HepG2 (cell line): Measurements from ENCODE around the gene CCBE1. TPM values are rescaled to one million over a fixed set of nuclear protein-coding genes. Genes with fewer than 3 reads are reported as not detected.

Source experiments
- ATAC-seq: fragments of 200-7000 bp; cut with Tn5 transposase; 3 replicates; pipeline ENCODE4 v1.9.1; 2020; ENCODE audit warnings: mild to moderate bottlenecking, moderate library complexity
- BruUV-seq: library from RNA; stranded (reverse); fragments of 400-500 nt; replicated peaks from 2 replicates; lab custom pipeline; 2021; lab: Mats Ljungman, UMichigan
- CTCF ChIA-PET: fragments of 300-600 bp; formaldehyde crosslinking; extraction: SDS; loops from one replicate; lab custom pipeline; 2021; ENCODE audit warnings: low total read pairs, inconsistent platforms, low intra/inter-chr PET ratio; lab: Yijun Ruan, JAX
- POLR2A ChIA-PET: fragments of 350-600 bp; sonication (Branson Sonifier 250); formaldehyde crosslinking; loops from one replicate; lab custom pipeline; 2020; ENCODE audit warnings: antibody characterized with exemption, inconsistent platforms; lab: Yijun Ruan, JAX
- DNase-seq: peaks from one replicate; pipeline ENCODE4 v3.0.0-alpha.2; 2015; ENCODE audit warnings: low spot score
- FAIRE-seq: peaks from 3 replicates; lab custom pipeline; 2011; peaks lifted over from hg19 to GRCh38; lab: Jason Lieb, UNC
- H2AFZ ChIP-seq: one replicate; pipeline ENCODE4 v1.6.1; 2011; ENCODE audit warnings: low read length, inconsistent platforms
- H3K27ac ChIP-seq: fragments of 300-600 bp; 3 replicates; pipeline ENCODE4 v1.8.0; 2011; ENCODE audit warnings: mixed run types, mild to moderate bottlenecking, mixed read lengths, low read length, inconsistent platforms; ENCODE audit not compliant: insufficient read depth; ENCODE audit errors: extremely low read length
- H3K27me3 ChIP-seq, 2 experiments: fragments of 200-600 bp in 1 of 2; 2 replicates in 1 of 2; 3 replicates in 1 of 2; pipeline versions ENCODE4 v1.6.0 to v1.8.0; 2011; ENCODE audit warnings: low read length in 2 of 2, mild to moderate bottlenecking in 2 of 2, moderate library complexity in 2 of 2, inconsistent platforms in 1 of 2; ENCODE audit not compliant: insufficient read depth in 2 of 2, control insufficient read depth in 1 of 2
- H3K36me3 ChIP-seq, 2 experiments: fragments of 200-600 bp in 1 of 2; replicated peaks in 1 of 2; 2 replicates in 1 of 2; 3 replicates in 1 of 2; pipeline versions ENCODE4 v1.5.1 to v1.8.0; 2011; ENCODE audit warnings: low read length in 2 of 2, inconsistent platforms in 1 of 2; ENCODE audit not compliant: insufficient read depth in 2 of 2, control insufficient read depth in 1 of 2
- H3K4me1 ChIP-seq: 2 replicates; pipeline ENCODE4 v1.5.1; 2012; ENCODE audit warnings: low read length, inconsistent platforms; ENCODE audit not compliant: insufficient read depth
- H3K4me2 ChIP-seq: 2 replicates; pipeline ENCODE4 v1.6.0; 2011; ENCODE audit warnings: low read depth, low read length, inconsistent platforms
- H3K4me3 ChIP-seq, 3 experiments: fragments of 200-600 bp in 1 of 3; sonication (generic), shearing (Covaris generic) in 1 of 3; replicated peaks in 1 of 3; 2 replicates each; pipeline ENCODE4 v1.5.1; 2011 to 2016; ENCODE audit warnings: low read length in 3 of 3, inconsistent platforms in 2 of 3, low read depth in 2 of 3, mild to moderate bottlenecking in 2 of 3, control low read depth in 1 of 3, mixed read lengths in 1 of 3; ENCODE audit not compliant: insufficient read depth in 1 of 3
- H3K79me2 ChIP-seq: one replicate; pipeline ENCODE4 v1.6.1; 2011; ENCODE audit warnings: low read length, inconsistent platforms; ENCODE audit not compliant: insufficient read depth
- H3K9ac ChIP-seq: 2 replicates; pipeline ENCODE4 v1.6.0; 2011; ENCODE audit warnings: mild to moderate bottlenecking, low read depth, low read length, inconsistent platforms; ENCODE audit not compliant: insufficient read depth
- H3K9me3 ChIP-seq: 2 replicates; pipeline ENCODE4 v1.5.1; 2012; ENCODE audit warnings: mild to moderate bottlenecking, low read length
- H4K20me1 ChIP-seq: 2 replicates; pipeline ENCODE4 v1.6.0; 2011; ENCODE audit warnings: inconsistent platforms, mild to moderate bottlenecking, low read length, moderate library complexity; ENCODE audit not compliant: insufficient read depth
- ARID4A ChIP-seq: sonication (generic); formaldehyde crosslinking; IDR thresholded peaks from 2 replicates; pipeline ENCODE4 v1.5.0; 2020; ENCODE audit warnings: mild to moderate bottlenecking, missing genetic modification reagents, borderline replicate concordance
- ATM ChIP-seq: fragments of 450-650 bp; IDR thresholded peaks from 2 replicates; pipeline ENCODE4 v1.7.1; 2017; ENCODE audit warnings: mild to moderate bottlenecking, borderline replicate concordance
- ETV6 ChIP-seq: sonication (generic); formaldehyde crosslinking; conservative IDR thresholded peaks from 2 replicates; pipeline ENCODE4 v1.4.0; 2020; ENCODE audit warnings: missing genetic modification reagents
- GLMP ChIP-seq: sonication (generic); formaldehyde crosslinking; IDR thresholded peaks from 2 replicates; pipeline ENCODE4 v1.9.0; 2021; ENCODE audit warnings: missing genetic modification reagents, mild to moderate bottlenecking, borderline replicate concordance
- KDM2A ChIP-seq: sonication (generic); formaldehyde crosslinking; IDR thresholded peaks from 2 replicates; pipeline ENCODE4 v1.4.0; 2020; ENCODE audit warnings: low read depth, missing genetic modification reagents, borderline replicate concordance
- MXD3 ChIP-seq: IDR thresholded peaks from 2 replicates; pipeline ENCODE4 v1.6.1; 2016; ENCODE audit warnings: mild to moderate bottlenecking, missing biosample characterization, missing genetic modification reagents
- PRMT3 ChIP-seq: sonication (generic); formaldehyde crosslinking; IDR thresholded peaks from 2 replicates; pipeline ENCODE4 v1.8.1; 2022; ENCODE audit warnings: low read depth, mild to moderate bottlenecking, moderate library complexity, missing genetic modification reagents, borderline replicate concordance
- PTBP1 ChIP-seq: fragments of 200-400 bp; formaldehyde crosslinking; IDR thresholded peaks from 2 replicates; pipeline ENCODE4 v1.6.1; 2018; ENCODE audit warnings: low read length, low read depth; ENCODE audit not compliant: poor library complexity, severe bottlenecking
- REST ChIP-seq, 2 experiments: IDR thresholded peaks; 2 replicates each; pipeline ENCODE4 v1.6.1; 2011 to 2012; ENCODE audit warnings: low read length in 2 of 2, borderline replicate concordance in 1 of 2, low read depth in 1 of 2, mild to moderate bottlenecking in 1 of 2, moderate library complexity in 1 of 2
- TEAD2 ChIP-seq: sonication (generic); formaldehyde crosslinking; IDR thresholded peaks from 2 replicates; pipeline ENCODE4 v1.9.0; 2021; ENCODE audit warnings: missing genetic modification reagents
- ZFP36 ChIP-seq: fragments of 150-350 bp; IDR thresholded peaks from 2 replicates; pipeline ENCODE4 v1.6.1; 2018; ENCODE audit warnings: borderline replicate concordance, low read length, low read depth; ENCODE audit not compliant: partially characterized antibody
- ZNF234 ChIP-seq: sonication (generic); formaldehyde crosslinking; conservative IDR thresholded peaks from 2 replicates; pipeline ENCODE4 v1.5.1; 2020; ENCODE audit warnings: mild to moderate bottlenecking, missing genetic modification reagents
- ZNF441 ChIP-seq: sonication (generic); formaldehyde crosslinking; IDR thresholded peaks from 2 replicates; pipeline ENCODE4 v1.7.0; 2021; ENCODE audit warnings: missing genetic modification reagents, borderline replicate concordance
- ZNF713 ChIP-seq: sonication (generic); formaldehyde crosslinking; IDR thresholded peaks from 2 replicates; pipeline ENCODE4 v1.4.0; 2020; ENCODE audit warnings: mild to moderate bottlenecking, missing genetic modification reagents
- ZNF879 ChIP-seq: sonication (generic); formaldehyde crosslinking; IDR thresholded peaks from 2 replicates; pipeline ENCODE4 v1.8.1; 2023; ENCODE audit warnings: missing genetic modification reagents
- ZSCAN31 ChIP-seq: sonication (generic); formaldehyde crosslinking; IDR thresholded peaks from 2 replicates; pipeline ENCODE4 v1.5.0; 2020; ENCODE audit warnings: low read depth, mild to moderate bottlenecking, missing genetic modification reagents
- WGBS: methylation state at CpG from one replicate; pipeline ENCODE4 v1.1.6; 2017; ENCODE audit warnings: low lambda C conversion rate; 5-methylcytosine and 5-hydroxymethylcytosine counted together
- in situ Hi-C: cut with HindIII; loops from 2 replicates; pipeline ENCODE4 v1.10.0; 2017; ENCODE audit warnings: low pct_unique_long_range_greater_than_20kb; ENCODE audit not compliant: extremely low pct_ligation_motif_present
- intact Hi-C: fragments of 100-400 bp; cut with micrococcal nuclease; formaldehyde crosslinking; loops from one replicate; pipeline ENCODE4 v1.10.0; 2022; ENCODE audit not compliant: unreplicated experiment
- polyA plus RNA-seq, 8 experiments: library from polyadenylated mRNA; depleted of rRNA in 3 of 8; stranded (reverse) in 7 of 8; unstranded in 1 of 8; fragments of >200 nt; fragmentation: Illumina TruSeq in 4 of 8; extraction: Trizol in 4 of 8; gene quantifications; 2 replicates each; pipeline versions ENCODE4 v1.2.1 to v1.2.3, GENCODE V29; 2011 to 2016; ENCODE audit warnings: low read depth in 4 of 8, missing spikeins in 1 of 8, mixed read lengths in 1 of 8; ENCODE audit not compliant: insufficient read depth in 1 of 8
- total RNA-seq, 5 experiments: library from RNA; depleted of rRNA; stranded (reverse); fragments of >200 nt; fragmentation: Illumina TruSeq; extraction: Trizol; gene quantifications; 2 replicates each; pipeline ENCODE4 v1.2.3, GENCODE V29; 2016; ENCODE audit warnings: low read depth in 1 of 5

CCBE1 gene
- total and polyA plus RNA-seq, 2 of the 13 experiments (the other 11 are each of a cell fraction or from before 2014, with no cell fraction given) = not detected

GRCh38 chr18:59573962-59574361 is 123.3 kb downstream of the CCBE1 start:
- in situ Hi-C loops (no loop called here), intact Hi-C loops (no loop called here)
- Histone ChIP-seq H3K27ac (no peak overlapping the region), H3K36me3 (no peaks in the 10 kb centered on the region), H3K27me3 (peaks cover 0 to 1% of the 10 kb centered on the region in 2 experiments; a peak in 1 of 5 replicates), H3K79me2 (no peaks in the 10 kb centered on the region), H3K9ac (no peak overlapping the region), H4K20me1 (no peaks in the 10 kb centered on the region), H2AFZ (no peak overlapping the region), H3K4me1 (no peaks in the 10 kb centered on the region), H3K9me3 (no peaks in the 10 kb centered on the region), H3K4me3 (no peak overlapping the region), H3K4me2 (no peak overlapping the region)
- 0% methylated on average over 2 of the region's 2 CpGs for WGBS
- DNase-seq = no peak
- ATAC-seq = no peak
- no TSS peak for BruUV-seq
- ChIA-PET CTCF (no interaction called here), POLR2A (no interaction called here)
- no peak for FAIRE-seq
- TF ChIP-seq PRMT3 (CRISPR knock-in tag) (no peak), KDM2A (CRISPR knock-in tag) (no peak), GLMP (CRISPR knock-in tag) (no peak), ZSCAN31 (CRISPR knock-in tag) (no peak), ZNF441 (CRISPR knock-in tag) (no peak), ZNF713 (CRISPR knock-in tag) (no peak), ZNF879 (no peak), ATM (no peak), TEAD2 (no peak), ARID4A (CRISPR knock-in tag) (no peak), ZNF234 (no peak), MXD3 (CRISPR knock-in tag) (no peak), ZFP36 (no peak), PTBP1 (no peak), REST (IDR thresholded peaks at IDR 0.05; ENCODE audit: borderline replicate concordance in 1 of 2, low read depth in 1 of 2, low read length in 2 of 2) (no peak), ETV6 (CRISPR knock-in tag) (no peak)
